Coronary artery (tissue), 2 donors: ENCODE data around the gene OR51I1.

Source experiments
- DNase-seq: peaks from one replicate; pipeline ENCODE4 v3.0.0-alpha.2; 2017; ENCODE audit warnings: low spot score
- H3K27ac ChIP-seq, 2 donors: fragments of 200-600 bp; sonication (generic); one replicate each; pipeline ENCODE4 v1.5.1; 2016 to 2019
- H3K4me3 ChIP-seq: fragments of 200-600 bp; sonication (generic); 2 replicates; pipeline ENCODE4 v1.5.1; 2016; ENCODE audit warnings: mild to moderate bottlenecking, moderate library complexity
- CTCF ChIP-seq: fragments of 200-600 bp; sonication (generic); IDR thresholded peaks from one replicate; pipeline ENCODE4 v1.5.1; 2019; ENCODE audit warnings: antibody characterized with exemption

The OR51I1 gene

DNA sequence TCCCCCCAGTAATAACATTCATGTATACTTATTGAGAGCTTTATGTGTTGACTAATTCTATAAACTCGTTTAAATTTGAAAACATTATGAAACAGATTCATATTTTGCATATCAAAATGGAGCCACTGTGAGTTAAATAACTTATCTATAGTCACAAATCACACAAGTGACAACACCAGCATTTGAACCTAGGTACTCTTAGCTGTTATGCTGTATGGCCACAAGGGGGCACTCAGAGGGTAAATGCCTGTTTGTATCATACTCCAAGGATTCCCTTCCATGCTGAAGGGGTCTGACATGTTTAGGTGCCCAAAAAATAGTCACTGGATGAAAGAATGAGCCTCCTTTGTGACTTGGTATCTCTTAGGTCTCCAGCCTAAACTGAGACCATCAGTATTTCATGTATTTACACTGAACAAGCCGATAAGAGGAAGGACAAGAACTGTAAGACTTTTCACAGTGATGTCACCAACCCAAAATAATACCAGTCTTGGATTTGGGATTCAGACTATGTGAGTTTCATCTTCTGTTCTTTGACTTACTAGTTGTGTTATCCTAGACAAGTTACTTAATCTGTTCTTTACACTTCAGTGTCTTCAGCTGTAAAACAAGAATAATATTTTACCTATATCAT, 35.0 kb upstream of the OR51I1 start:
- Histone ChIP-seq H3K27ac (no peak overlapping the region), H3K4me3 (no peak overlapping the region)
- DNase-seq, result no peak
- peak; percentile 63 for TF ChIP-seq CTCF

- no peak for DNase-seq
- no peak overlapping the region for H3K4me3 ChIP-seq
- H3K27ac ChIP-seq, result no peak overlapping the region
- TF ChIP-seq CTCF, result no peak
Observed at GRCh38 chr11:5473921-5474320, 32.6 kb upstream of the OR51I1 start.

DNA sequence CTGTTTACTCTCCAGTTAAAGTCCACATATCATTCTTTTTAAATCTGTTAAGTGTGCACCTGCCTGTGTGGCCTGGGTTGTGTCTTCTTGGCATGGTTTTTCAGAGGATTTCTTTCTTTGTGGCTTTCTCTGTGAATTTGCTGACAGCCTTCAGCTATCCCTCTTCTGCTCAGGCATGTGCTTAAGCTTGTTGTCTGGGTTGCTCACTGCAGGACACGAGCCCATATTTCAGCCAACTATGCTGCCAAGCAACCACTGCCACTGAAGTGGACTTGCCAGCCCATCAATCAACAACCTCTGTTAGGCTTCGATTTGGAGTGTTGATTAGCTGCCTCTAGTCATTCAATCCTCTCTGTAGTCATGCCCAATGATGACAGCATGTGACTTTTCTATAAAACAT, 26.2 kb upstream of the OR51I1 start:
- DNase-seq, result no peak
- TF ChIP-seq CTCF, result no peak
- H3K27ac ChIP-seq, result no peak overlapping the region
- no peak overlapping the region for H3K4me3 ChIP-seq

DNA sequence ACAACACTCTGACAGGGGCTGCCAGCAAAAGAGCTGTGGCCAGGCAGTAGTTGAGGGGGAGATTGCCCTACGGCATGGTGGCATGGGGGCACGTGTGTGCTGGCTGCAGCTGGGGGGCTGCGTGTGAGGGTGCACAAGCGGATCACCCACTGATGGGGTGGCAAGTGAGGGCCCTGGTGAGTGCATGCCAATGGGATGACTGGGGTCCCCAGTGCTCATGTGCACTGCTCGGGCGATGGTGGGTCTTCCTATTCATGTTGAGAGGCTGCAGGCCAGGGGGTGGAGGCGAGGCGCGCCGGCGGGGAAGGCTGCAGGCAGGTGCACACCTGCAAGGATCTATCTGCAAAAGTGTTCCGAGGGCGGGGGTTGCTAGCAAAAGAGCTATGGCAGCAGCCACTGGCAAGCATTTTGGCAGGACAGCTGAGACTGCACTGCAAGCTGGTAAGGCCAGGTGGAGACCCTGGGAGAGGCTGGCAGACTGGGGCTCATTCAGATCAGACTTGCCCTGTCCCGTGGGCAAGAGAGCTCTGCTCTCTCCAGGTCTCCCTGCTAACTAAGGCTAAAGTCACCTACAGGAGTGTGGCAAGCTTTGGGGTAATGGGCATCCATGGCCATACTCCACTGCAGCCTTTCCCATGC, 19.8 kb upstream of the OR51I1 start:
- no peak for TF ChIP-seq CTCF
- Histone ChIP-seq H3K27ac (no peak overlapping the region), H3K4me3 (no peak overlapping the region)
- no peak for DNase-seq

DNA sequence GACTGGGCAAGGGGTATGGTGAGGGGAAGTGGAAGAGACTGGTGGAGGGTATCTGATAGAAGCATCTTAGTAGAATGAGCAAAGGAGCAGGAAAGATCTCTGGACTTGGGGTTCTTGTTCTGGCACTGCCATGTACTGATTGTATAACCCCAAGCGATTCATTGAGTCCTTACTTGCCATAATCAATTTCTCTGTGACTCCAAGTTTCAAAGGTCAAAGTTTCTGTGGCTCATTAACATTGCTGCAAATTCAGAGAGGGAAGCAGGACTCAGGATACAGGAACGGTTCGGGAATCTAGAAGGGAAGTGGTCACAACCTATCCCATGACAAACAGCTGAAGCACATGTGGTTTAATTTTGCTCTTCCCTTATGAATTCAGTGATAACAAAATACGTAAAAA, 8.1 kb upstream of the OR51I1 start:
- Histone ChIP-seq H3K4me3 (no peak overlapping the region), H3K27ac (no peak overlapping the region)
- TF ChIP-seq CTCF, result no peak
- DNase-seq, result no peak

- no peak for TF ChIP-seq CTCF
- Histone ChIP-seq H3K4me3 (no peak within 1 kb of the TSS), H3K27ac (no peak within 1 kb of the TSS)
- DNase-seq, result no peak
Observed at GRCh38 chr11:5449023-5449422, 7.7 kb upstream of the OR51I1 start, which contains the start of gene OR51I2. Gene OR51I2 (plus strand): TSS chr11:5449323. CDS start chr11:5453489, 4,166 bp downstream.

GRCh38 chr11:5443835-5444393, 2.6 kb upstream of the OR51I1 start:
- Histone ChIP-seq H3K4me3 (no peak overlapping the region), H3K27ac (no peak overlapping the region)
- no peak for DNase-seq
- TF ChIP-seq CTCF, result no peak
